ENCODE data around the gene NOA1. TPM values are rescaled to one million over a fixed set of nuclear protein-coding genes. Genes with fewer than 3 reads are reported as not detected.

NOA1 gene
- total RNA-seq (2012; rRNA removed) = 18.8 and 22.3 TPM in 2 replicates

DNA sequence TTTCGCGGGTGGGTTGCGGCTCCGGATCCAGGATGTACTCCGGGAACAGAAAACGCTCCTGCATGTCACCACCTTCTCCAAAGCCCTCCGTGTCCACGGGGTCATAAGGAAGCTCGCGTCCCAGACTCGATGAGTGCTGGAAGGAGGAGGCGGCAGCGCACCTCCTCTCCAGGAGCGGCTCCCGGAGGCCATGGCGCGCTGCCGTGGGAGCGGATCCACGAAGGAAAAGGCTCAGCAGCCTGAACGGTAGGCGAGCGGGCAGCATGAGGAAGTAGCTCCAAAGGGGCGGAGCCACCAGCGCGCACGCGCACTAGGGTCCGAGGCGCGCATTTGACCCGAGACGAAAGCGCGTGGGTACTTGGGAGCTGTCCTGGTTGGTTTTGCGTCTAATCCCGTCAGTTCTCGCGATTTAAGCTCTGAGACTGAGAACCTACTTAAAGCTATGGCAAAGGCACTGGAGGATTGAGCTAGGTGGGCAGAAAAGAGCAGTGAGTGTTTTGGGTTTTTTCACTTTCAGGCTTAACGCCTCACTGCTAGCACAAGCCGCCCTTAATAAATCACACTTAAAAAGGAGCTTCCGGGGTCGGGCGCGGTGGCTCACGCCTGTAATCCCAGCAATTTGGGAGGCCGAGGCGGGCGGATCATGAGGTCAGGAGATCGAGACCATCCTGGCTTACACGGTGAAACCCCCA lies at the start of gene NOA1:
NOA1 (minus strand) TSS at position 286 of the 692 bp plus-strand sequence; CDS start at position 265, 21 bp downstream.
- H3K27me3 ChIP-seq (ENCODE audit: control insufficient read depth, insufficient read depth, low read length) = no peaks in the 10 kb centered on the region
- peak within 1 kb of the TSS; percentile 98 for H3K4me3 ChIP-seq (ENCODE audit: low read length)
- H3K9me3 ChIP-seq (replicated peaks; ENCODE audit: low read length) = peaks cover 8% of the 10 kb centered on the region
- peak within 1 kb of the TSS; percentile 95 for H3K9ac ChIP-seq (ENCODE audit: low read depth, low read length)
- H3K4me2 ChIP-seq (ENCODE audit: low read length) = peak within 1 kb of the TSS; percentile 100
- H3K36me3 ChIP-seq (ENCODE audit: insufficient read depth, low read length) = peaks cover 19% of the 10 kb centered on the region
- H3K4me1 ChIP-seq (ENCODE audit: control insufficient read depth, insufficient read depth, low read length) = peaks cover 16% of the 10 kb centered on the region

DNA sequence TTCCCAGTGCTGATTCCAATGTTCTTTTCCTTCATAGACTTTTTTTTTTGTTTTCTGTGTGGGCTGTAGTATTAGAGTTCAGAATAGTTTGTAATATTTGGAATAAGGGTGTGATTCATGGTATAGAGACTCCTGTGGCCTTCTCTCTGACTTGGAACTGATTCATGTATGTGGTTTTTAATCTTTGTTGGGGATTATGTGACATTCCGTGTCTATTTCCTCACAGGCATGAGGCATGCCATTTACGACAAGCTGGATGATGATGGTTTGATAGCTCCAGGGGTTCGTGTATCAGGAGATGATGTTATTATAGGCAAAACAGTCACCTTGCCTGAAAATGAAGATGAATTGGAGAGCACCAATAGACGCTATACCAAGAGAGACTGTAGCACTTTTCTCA lies 45.7 kb upstream of the NOA1 start:
- H3K4me1 ChIP-seq (ENCODE audit: control insufficient read depth, insufficient read depth, low read length) = peaks cover 34% of the 10 kb centered on the region
- peak overlapping the region; percentile 35 for H3K9ac ChIP-seq (ENCODE audit: low read depth, low read length)
- no peaks in the 10 kb centered on the region for H3K27me3 ChIP-seq (ENCODE audit: control insufficient read depth, insufficient read depth, low read length)
- peaks cover 67% of the 10 kb centered on the region for H3K36me3 ChIP-seq (ENCODE audit: insufficient read depth, low read length)
- no peak overlapping the region for H3K4me3 ChIP-seq (ENCODE audit: low read length)
- no peaks in the 10 kb centered on the region for H3K9me3 ChIP-seq (replicated peaks; ENCODE audit: low read length)
- H3K4me2 ChIP-seq (ENCODE audit: low read length) = no peak overlapping the region

DNA sequence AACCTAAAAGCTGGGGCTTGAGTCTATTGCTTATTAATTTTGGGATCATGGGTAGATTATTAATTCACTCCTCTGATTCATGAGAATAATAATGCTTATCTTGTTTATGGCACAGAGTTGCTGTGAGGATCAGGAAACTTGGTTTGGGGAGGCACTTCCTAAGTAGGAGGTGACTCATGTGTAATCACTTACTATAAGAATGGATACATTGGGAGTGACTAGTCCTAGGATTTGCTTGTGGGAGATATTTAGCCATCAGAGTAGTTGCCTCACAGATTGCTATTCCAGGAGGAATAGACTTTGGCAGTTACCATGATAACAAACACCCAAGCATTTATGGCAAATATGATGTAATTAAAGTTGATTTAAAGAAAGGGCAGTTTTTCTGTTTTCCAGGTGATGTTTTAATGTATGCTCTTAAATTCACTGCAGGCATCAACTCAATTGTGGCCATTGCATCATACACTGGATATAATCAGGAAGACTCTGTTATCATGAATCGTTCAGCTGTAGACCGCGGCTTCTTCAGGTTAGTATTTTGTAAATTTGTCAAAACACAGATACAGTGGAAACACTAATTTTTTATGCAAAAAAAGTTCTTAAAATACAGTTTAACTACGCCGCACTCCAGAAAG lies 43.2 kb upstream of the NOA1 start:
- H3K9ac ChIP-seq (ENCODE audit: low read depth, low read length) = peak overlapping the region; percentile 14
- peaks cover 75% of the 10 kb centered on the region for H3K36me3 ChIP-seq (ENCODE audit: insufficient read depth, low read length)
- no peaks in the 10 kb centered on the region for H3K27me3 ChIP-seq (ENCODE audit: control insufficient read depth, insufficient read depth, low read length)
- H3K4me3 ChIP-seq (ENCODE audit: low read length) = no peak overlapping the region
- no peak overlapping the region for H3K4me2 ChIP-seq (ENCODE audit: low read length)
- no peaks in the 10 kb centered on the region for H3K9me3 ChIP-seq (replicated peaks; ENCODE audit: low read length)
- peaks cover 34% of the 10 kb centered on the region for H3K4me1 ChIP-seq (ENCODE audit: control insufficient read depth, insufficient read depth, low read length)

DNA sequence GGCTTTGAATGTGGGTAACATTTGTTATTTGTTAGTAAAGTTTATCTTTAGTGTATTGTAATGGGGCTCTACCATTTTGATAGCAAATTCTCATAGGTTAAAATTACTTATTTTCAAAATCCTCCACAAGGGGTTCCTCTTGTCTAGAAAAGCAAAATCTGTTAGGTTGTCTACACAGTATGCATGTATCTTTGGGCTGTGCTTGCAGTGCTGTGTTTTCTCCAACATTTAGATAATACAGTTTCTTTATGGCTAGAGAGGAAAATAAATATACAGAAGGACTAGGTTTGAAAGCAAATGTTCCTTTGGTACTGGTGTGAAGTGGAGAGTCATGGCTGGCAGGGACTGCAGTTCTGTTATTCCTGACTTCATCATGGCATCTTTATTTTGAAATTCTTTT lies 41.6 kb upstream of the NOA1 start:
- Histone ChIP-seq H3K9me3 (replicated peaks; ENCODE audit: low read length) (no peaks in the 10 kb centered on the region), H3K9ac (ENCODE audit: low read depth, low read length) (no peak overlapping the region), H3K4me1 (ENCODE audit: control insufficient read depth, insufficient read depth, low read length) (peaks cover 34% of the 10 kb centered on the region), H3K36me3 (ENCODE audit: insufficient read depth, low read length) (peaks cover 72% of the 10 kb centered on the region), H3K4me2 (ENCODE audit: low read length) (no peak overlapping the region), H3K4me3 (ENCODE audit: low read length) (no peak overlapping the region), H3K27me3 (ENCODE audit: control insufficient read depth, insufficient read depth, low read length) (no peaks in the 10 kb centered on the region)

DNA sequence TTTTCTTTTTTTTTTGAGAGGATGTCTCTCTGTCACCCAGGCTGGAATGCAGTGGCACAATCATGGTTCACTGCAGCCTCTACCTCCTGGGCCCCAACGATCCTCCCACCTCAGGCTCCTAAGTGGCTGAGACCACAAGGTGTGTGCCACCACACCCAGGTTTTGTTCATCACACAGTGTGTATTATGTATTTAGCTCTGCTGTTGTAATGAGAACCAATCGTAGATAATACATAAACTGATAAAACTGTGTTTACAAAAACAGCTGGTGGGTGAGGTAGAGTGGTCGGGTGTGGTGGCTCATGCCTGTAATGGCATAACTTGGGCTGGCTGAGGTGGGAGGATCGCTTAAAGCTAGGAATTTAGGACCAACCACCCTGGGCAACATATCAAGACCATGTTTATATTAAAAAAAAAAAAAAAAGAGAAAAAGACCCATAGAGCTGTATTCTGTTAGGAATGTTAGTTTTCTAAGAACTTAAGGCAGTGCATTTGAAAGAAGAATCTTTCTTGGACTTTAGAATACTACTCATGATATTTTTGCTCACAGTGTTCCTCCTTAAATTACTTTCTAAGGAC lies 36.2 kb upstream of the NOA1 start:
- no peaks in the 10 kb centered on the region for H3K27me3 ChIP-seq (ENCODE audit: control insufficient read depth, insufficient read depth, low read length)
- no peak overlapping the region for H3K4me2 ChIP-seq (ENCODE audit: low read length)
- peaks cover 70% of the 10 kb centered on the region for H3K36me3 ChIP-seq (ENCODE audit: insufficient read depth, low read length)
- H3K9me3 ChIP-seq (replicated peaks; ENCODE audit: low read length) = no peaks in the 10 kb centered on the region
- H3K9ac ChIP-seq (ENCODE audit: low read depth, low read length) = no peak overlapping the region
- no peaks in the 10 kb centered on the region for H3K4me1 ChIP-seq (ENCODE audit: control insufficient read depth, insufficient read depth, low read length)
- H3K4me3 ChIP-seq (ENCODE audit: low read length) = no peak overlapping the region

DNA sequence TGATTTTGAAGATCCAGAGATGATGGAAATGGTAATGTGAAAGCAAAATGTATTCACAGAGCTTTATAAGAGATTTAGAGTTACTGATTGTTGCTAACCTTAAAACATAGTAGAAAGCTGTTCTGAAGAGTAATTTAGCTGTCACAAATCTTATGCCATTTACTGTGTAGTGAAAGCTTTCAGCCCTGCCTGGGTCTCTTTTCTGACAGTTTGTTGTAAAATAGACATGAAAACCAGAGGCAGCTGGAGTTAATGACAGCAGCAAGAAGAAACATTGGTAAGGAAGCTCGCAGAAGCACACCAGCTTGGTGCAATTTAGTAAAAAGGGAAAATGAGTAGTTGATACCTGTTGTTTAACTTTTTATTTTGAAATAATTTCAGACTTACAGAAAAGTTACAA lies 22.3 kb upstream of the NOA1 start:
- Histone ChIP-seq H3K36me3 (ENCODE audit: insufficient read depth, low read length) (peaks cover 70% of the 10 kb centered on the region), H3K27me3 (ENCODE audit: control insufficient read depth, insufficient read depth, low read length) (no peaks in the 10 kb centered on the region), H3K9ac (ENCODE audit: low read depth, low read length) (no peak overlapping the region), H3K4me2 (ENCODE audit: low read length) (no peak overlapping the region), H3K9me3 (replicated peaks; ENCODE audit: low read length) (no peaks in the 10 kb centered on the region), H3K4me1 (ENCODE audit: control insufficient read depth, insufficient read depth, low read length) (peaks cover 5% of the 10 kb centered on the region), H3K4me3 (ENCODE audit: low read length) (no peak overlapping the region)

DNA sequence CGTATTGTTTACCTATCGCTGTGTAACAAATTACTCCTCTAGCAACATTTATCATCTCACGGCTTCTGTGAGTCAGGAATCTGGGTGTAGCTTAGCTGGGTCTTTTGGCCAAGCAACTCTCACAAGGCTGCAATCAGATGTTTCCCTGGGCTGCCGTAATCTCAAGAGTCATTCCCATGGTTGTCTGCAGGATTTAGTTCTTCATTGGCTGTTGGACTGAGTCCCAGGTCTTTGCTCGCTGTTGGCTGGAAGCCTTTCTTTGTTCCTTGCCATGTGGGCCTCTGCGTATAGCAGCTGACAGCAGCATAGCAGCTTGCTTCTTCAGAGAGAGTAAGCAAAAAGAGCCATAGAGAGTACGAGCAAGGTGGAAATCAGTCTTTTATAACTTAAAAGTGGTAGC lies 18.1 kb upstream of the NOA1 start:
- Histone ChIP-seq H3K4me1 (ENCODE audit: control insufficient read depth, insufficient read depth, low read length) (peaks cover 5% of the 10 kb centered on the region), H3K9ac (ENCODE audit: low read depth, low read length) (no peak overlapping the region), H3K36me3 (ENCODE audit: insufficient read depth, low read length) (peaks cover 74% of the 10 kb centered on the region), H3K4me3 (ENCODE audit: low read length) (no peak overlapping the region), H3K9me3 (replicated peaks; ENCODE audit: low read length) (no peaks in the 10 kb centered on the region), H3K4me2 (ENCODE audit: low read length) (no peak overlapping the region), H3K27me3 (ENCODE audit: control insufficient read depth, insufficient read depth, low read length) (no peaks in the 10 kb centered on the region)

DNA sequence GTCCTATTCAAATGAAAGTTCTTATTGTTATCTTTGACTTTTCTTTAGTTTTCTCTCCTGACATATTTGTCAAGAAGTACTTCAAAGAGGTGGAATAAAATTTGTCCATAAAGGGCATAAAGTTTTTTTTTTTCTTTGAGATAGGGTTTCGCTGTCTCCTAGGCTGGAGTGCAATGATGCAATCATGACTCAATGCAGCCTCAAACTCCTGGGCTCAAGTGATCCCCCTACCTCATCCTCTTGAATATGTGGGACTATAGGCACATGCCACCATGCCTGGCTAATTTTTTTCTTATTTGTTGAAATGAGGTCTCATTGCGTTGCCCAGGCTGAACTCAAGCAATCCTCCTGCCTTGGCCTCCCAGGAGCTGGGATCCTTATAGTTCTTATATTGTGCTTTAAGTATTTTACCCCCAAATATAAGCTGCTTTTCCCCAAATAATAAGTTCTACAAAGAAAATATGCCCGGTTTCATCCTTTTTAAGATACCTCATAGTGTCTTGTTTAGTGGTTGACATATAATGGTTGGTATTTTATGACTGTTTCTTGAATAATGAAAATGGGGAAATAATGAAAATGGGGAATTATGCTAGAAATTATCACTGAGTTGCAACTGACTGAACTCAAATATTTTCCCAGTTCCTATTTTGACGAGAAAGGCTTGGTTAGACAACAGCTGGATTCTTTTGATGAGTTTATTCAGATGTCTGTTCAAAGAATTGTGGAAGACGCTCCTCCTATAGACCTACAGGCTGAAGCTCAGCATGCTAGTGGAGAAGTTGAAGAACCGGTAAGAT lies 12.9 kb upstream of the NOA1 start:
- Histone ChIP-seq H3K4me2 (ENCODE audit: low read length) (no peak overlapping the region), H3K27me3 (ENCODE audit: control insufficient read depth, insufficient read depth, low read length) (no peaks in the 10 kb centered on the region), H3K4me3 (ENCODE audit: low read length) (no peak overlapping the region), H3K9me3 (replicated peaks; ENCODE audit: low read length) (no peaks in the 10 kb centered on the region), H3K36me3 (ENCODE audit: insufficient read depth, low read length) (peaks cover 73% of the 10 kb centered on the region), H3K4me1 (ENCODE audit: control insufficient read depth, insufficient read depth, low read length) (peaks cover 9% of the 10 kb centered on the region), H3K9ac (ENCODE audit: low read depth, low read length) (no peak overlapping the region)

DNA sequence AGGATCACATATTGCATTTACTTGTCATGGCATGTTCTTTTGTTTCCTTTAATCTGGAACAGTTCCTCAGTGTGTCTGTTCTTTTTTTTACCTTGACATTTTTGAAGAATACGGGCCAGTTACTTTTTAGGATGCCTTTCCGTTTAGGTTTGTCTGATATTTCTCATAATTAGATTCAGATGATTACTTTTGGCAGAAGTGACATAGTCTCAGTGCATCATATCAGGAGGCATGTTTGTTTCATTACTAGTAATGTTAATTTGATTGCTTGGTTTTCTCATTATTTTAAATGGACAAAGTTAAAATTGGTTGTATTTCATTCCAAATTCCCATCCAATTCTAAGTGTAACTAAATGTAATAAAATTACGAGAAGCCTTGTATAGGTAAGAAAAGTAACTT lies 9.5 kb upstream of the NOA1 start:
- H3K9me3 ChIP-seq (replicated peaks; ENCODE audit: low read length) = no peaks in the 10 kb centered on the region
- no peak overlapping the region for H3K4me2 ChIP-seq (ENCODE audit: low read length)
- H3K27me3 ChIP-seq (ENCODE audit: control insufficient read depth, insufficient read depth, low read length) = no peaks in the 10 kb centered on the region
- no peak overlapping the region for H3K9ac ChIP-seq (ENCODE audit: low read depth, low read length)
- peaks cover 57% of the 10 kb centered on the region for H3K36me3 ChIP-seq (ENCODE audit: insufficient read depth, low read length)
- H3K4me3 ChIP-seq (ENCODE audit: low read length) = no peak overlapping the region
- H3K4me1 ChIP-seq (ENCODE audit: control insufficient read depth, insufficient read depth, low read length) = peaks cover 9% of the 10 kb centered on the region

DNA sequence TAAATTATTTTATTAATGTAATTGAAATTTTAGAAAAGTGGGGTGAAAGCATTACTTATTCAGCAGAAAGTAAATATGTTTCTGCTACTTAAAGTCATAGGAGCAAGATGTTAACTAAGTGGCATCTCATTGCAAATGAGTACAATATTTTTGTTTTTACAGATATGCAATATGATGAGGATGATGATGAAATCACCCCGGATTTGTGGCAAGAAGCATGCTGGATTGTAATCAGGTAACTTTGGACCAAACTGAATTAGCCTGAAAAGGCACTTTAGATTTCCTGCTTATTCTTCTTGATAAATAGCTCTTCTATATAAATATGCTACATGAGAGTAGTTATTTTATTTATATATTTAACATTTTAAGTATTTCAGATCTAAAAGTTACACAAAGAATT lies 8.8 kb upstream of the NOA1 start:
- Histone ChIP-seq H3K9ac (ENCODE audit: low read depth, low read length) (no peak overlapping the region), H3K4me1 (ENCODE audit: control insufficient read depth, insufficient read depth, low read length) (peaks cover 12% of the 10 kb centered on the region), H3K4me3 (ENCODE audit: low read length) (no peak overlapping the region), H3K27me3 (ENCODE audit: control insufficient read depth, insufficient read depth, low read length) (no peaks in the 10 kb centered on the region), H3K4me2 (ENCODE audit: low read length) (no peak overlapping the region), H3K9me3 (replicated peaks; ENCODE audit: low read length) (no peaks in the 10 kb centered on the region), H3K36me3 (ENCODE audit: insufficient read depth, low read length) (peaks cover 50% of the 10 kb centered on the region)

DNA sequence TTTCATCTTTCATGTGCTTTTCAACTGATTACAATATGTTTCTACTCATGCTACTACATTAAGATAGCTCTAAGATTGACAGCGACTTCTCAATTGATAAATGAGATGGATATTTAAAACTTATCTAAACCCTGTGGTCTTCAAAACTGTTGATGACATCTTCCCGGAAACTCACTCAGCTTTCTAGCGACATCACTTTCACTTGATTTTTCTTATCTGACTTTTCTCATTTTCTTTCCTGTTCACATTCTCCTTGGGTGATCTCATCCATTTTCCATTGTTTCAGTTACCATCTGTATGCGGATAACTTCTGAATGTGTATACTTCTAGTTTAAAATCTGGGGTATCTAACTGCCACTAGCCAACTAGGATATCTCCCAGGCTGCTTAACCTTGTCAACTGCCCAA lies 4.4 kb upstream of the NOA1 start:
- H3K9ac ChIP-seq (ENCODE audit: low read depth, low read length) = no peak overlapping the region
- peak overlapping the region; percentile 100 for H3K4me2 ChIP-seq (ENCODE audit: low read length)
- peaks cover 12% of the 10 kb centered on the region for H3K4me1 ChIP-seq (ENCODE audit: control insufficient read depth, insufficient read depth, low read length)
- H3K9me3 ChIP-seq (replicated peaks; ENCODE audit: low read length) = no peaks in the 10 kb centered on the region
- peaks cover 18% of the 10 kb centered on the region for H3K36me3 ChIP-seq (ENCODE audit: insufficient read depth, low read length)
- H3K4me3 ChIP-seq (ENCODE audit: low read length) = no peak overlapping the region
- no peaks in the 10 kb centered on the region for H3K27me3 ChIP-seq (ENCODE audit: control insufficient read depth, insufficient read depth, low read length)

All from skeletal muscle satellite cell (primary cell).